Testis (tissue), 2 donors: ENCODE results near the gene REG1A.

Source experiments
- CTCF ChIP-seq, 3 experiments: fragments of 450-650 bp in 2 of 3; fragments of 200-600 bp in 1 of 3; sonication (generic) in 1 of 3; IDR thresholded peaks; one replicate each; pipeline ENCODE4 v1.5.1; 2016 to 2019; ENCODE audit warnings: antibody characterized with exemption in 3 of 3, mild to moderate bottlenecking in 2 of 3, moderate library complexity in 1 of 3
- POLR2A ChIP-seq: fragments of 450-650 bp; IDR thresholded peaks from one replicate; pipeline ENCODE4 v1.6.1; 2017; ENCODE audit warnings: antibody characterized with exemption, mild to moderate bottlenecking, moderate library complexity

- TF ChIP-seq CTCF (IDR thresholded peaks at IDR 0.05) (no peak), POLR2A (no peak)
Measured at GRCh38 chr2:79129804-79130203, 9.5 kb downstream of the REG1A start.
